ES-I3 (cell line): ENCODE results near the gene FASTKD2.
A peak's percentile ranks its signal among the peaks of the same experiment; 100 is the strongest.

Experiments used
- H3K36me3 ChIP-seq: 2 replicates; pipeline ENCODE4 v1.6.1; 2013; ENCODE audit warnings: mild to moderate bottlenecking, low read length, control low read depth, moderate library complexity; ENCODE audit not compliant: insufficient read depth
- H3K4me1 ChIP-seq: 2 replicates; pipeline ENCODE4 v1.6.1; 2013; ENCODE audit warnings: mild to moderate bottlenecking, control low read depth, low read length; ENCODE audit not compliant: insufficient read depth
- H3K9ac ChIP-seq: 2 replicates; pipeline ENCODE4 v1.6.1; 2013; ENCODE audit warnings: low read depth, mild to moderate bottlenecking, low read length, moderate library complexity
- H3K9me3 ChIP-seq: 2 replicates; pipeline ENCODE4 v1.6.1; 2013; ENCODE audit warnings: mild to moderate bottlenecking, low read length, moderate library complexity; ENCODE audit not compliant: control insufficient read depth, insufficient read depth

Gene FASTKD2

DNA sequence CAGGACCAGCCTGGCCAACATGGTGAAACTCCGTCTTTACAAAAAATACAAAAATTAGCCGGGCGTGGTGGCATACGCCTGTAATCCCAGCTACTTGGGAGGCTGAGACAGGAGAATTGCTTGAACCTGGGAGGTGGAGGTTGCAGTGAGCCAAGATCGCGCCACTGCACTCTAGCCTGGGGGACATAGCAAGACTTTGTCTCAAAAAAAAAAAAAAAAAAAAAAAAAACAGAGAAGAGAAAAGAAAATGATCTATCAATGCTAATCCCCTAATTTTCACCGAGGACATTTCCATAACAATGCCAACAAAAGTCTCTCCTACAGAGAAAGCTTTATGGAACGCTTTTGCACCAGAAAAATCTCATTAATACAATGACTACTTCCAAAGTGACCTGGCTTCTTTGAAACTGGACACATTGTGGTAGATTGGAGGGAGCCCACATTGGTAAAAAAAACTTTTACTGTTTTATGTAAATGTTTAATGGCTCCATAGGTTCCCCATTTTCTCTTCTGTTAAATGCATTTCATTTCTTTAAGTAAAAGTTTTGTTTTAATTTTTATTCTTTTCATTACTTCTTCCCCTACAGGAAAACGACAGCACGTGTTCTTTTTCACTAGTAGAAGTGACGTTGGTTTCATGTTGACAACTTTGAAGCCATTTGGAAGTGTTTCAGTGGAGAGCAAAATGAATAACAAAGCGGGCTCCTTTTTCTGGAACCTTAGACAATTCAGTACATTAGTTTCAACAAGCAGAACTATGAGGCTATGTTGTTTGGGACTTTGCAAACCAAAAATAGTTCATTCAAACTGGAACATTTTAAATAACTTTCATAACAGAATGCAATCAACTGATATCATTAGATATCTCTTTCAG is 888 bp downstream of the FASTKD2 start:
- Histone ChIP-seq H3K9ac (peak overlapping the region; percentile 95), H3K36me3 (peaks cover 3% of the 10 kb centered on the region; the same call in 1 of the 2 replicates), H3K4me1 (no peaks in the 10 kb centered on the region), H3K9me3 (no peaks in the 10 kb centered on the region)

DNA sequence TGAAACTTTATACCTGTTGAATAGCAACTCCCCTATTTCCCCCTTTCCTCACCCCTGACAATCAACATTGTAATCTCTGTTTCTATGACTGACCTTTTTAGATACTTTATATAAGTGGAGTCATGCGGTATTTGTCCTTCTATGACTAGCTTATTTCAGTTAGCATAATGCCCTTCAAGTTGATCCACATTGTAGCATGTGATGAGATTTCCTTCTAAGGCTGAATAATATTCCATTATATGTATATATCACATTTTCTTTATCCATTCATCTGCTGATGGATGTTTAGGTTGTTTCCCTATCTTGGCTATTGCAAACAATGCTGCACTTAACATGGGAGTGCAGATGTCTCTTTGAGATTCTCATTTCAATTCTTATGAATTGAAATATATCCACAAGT is 9.5 kb downstream of the FASTKD2 start:
- no peaks in the 10 kb centered on the region; the same call in none of the 2 replicates for H3K9me3 ChIP-seq
- peaks cover 4% of the 10 kb centered on the region; the same call in 1 of the 2 replicates for H3K36me3 ChIP-seq
- H3K9ac ChIP-seq: no peak overlapping the region
- H3K4me1 ChIP-seq: no peaks in the 10 kb centered on the region

GRCh38 chr2:206776432-206776831 is 11.0 kb downstream of the FASTKD2 start:
- no peaks in the 10 kb centered on the region; the same call in none of the 2 replicates for H3K9me3 ChIP-seq
- H3K9ac ChIP-seq: no peak overlapping the region
- H3K36me3 ChIP-seq: peaks cover 3% of the 10 kb centered on the region; the same call in 1 of the 2 replicates
- H3K4me1 ChIP-seq: no peaks in the 10 kb centered on the region

- Histone ChIP-seq H3K9me3 (no peaks in the 10 kb centered on the region; the same call in 1 of the 2 replicates), H3K36me3 (0 out of 2 replicates have a peak, but pooled peaks cover 9% of the 10 kb centered on the region), H3K4me1 (no peaks in the 10 kb centered on the region), H3K9ac (no peak overlapping the region)
These were observed 15.3 kb downstream of the FASTKD2 start for GRCh38 chr2:206780671-206781070.

DNA sequence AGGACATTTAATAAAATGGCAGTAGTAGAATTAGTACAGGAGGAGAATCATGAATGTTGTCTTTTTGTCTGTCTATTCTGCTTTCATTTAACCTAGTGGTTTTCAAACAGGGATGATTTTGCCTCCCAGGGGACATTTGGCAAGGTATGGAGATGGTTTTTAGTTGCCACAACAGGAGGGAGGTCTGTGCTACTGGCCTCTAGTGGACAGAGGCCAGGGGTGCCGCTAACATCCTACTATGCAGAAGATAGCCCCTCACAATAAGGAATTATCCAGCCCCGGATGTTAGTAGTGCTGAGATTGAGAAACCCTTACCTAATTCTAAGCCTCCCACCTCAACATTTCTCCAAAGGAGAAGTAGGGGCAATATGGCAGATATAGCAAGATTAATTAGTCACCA is 18.3 kb downstream of the FASTKD2 start:
- Histone ChIP-seq H3K36me3 (peaks cover 24% of the 10 kb centered on the region), H3K9me3 (no peaks in the 10 kb centered on the region), H3K9ac (no peak overlapping the region), H3K4me1 (no peaks in the 10 kb centered on the region)

GRCh38 chr2:206784559-206785353 is 19.4 kb downstream of the FASTKD2 start:
- no peak overlapping the region for H3K9ac ChIP-seq
- H3K36me3 ChIP-seq: peaks cover 28% of the 10 kb centered on the region
- no peaks in the 10 kb centered on the region for H3K4me1 ChIP-seq
- H3K9me3 ChIP-seq: no peaks in the 10 kb centered on the region

DNA sequence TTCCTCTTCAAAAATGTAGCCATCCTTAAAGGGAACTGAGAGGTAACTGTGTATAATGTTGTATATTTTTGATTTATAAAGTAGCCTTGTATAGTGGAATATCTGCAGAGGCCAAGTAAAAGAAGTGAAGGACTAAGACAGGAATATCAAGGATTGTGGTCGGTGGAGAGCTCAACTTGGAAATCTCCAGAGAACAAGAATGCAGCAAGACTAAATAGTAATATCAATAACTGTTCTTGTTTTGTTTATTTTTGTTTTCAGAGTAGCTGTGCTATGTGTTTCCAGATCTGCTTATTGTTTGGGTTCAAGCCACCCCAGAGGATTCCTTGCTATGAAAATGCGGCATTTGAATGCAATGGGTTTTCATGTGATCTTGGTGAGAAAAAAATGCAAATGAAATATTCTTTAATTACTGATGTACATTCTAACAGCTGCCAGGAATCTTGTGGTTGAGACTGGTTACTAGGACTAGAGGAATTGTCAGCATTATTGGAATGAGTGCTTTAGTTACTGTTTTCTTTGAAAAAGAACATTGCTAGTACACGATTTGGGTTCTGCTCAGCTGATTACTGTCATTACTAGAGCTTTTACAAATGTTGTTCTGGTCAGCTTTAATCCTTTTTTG is 25.0 kb downstream of the FASTKD2 start:
- no peaks in the 10 kb centered on the region for H3K4me1 ChIP-seq
- H3K9me3 ChIP-seq: no peaks in the 10 kb centered on the region
- H3K9ac ChIP-seq: no peak overlapping the region
- peaks cover 22% of the 10 kb centered on the region for H3K36me3 ChIP-seq

DNA sequence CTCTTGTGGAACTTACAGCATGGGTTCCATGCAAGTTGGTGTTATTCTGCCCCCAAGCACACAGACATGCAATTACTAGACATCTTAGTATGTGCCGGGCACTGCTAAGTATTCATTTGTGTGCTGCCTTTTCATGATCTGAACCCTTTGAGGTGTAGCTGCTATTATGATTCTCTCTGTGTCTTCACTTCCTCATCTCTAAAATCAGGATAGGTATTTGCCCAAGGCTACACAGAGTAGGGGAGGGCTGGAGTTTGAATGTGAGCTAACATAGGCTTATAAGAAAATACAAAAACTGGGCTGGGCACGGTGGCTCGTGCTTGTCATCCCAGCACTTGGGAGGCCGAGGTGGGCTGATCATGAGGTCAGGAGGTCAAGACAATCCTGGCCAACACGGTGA is 27.2 kb downstream of the FASTKD2 start:
- Histone ChIP-seq H3K9me3 (no peaks in the 10 kb centered on the region), H3K36me3 (peaks cover 15% of the 10 kb centered on the region), H3K9ac (no peak overlapping the region), H3K4me1 (no peaks in the 10 kb centered on the region)

DNA sequence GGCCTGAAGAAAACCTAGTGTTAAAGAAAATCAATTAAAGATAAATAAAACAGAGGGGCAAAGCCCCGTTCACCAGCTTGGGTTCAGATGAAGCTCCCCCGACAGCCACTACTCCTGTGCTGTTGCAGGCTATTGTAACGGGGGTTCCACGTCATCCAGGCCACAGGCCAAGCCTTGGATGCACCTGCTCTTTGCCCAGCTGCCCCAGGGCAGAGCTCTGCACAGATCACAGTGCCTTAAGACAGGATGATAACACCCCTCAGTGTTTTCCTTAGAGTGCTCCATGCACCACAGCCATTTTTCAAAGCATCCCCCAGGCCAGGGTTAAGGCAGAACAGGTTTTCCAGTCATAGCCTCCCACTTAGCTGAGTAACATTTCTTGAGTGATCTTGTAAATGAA is 32.0 kb downstream of the FASTKD2 start:
- H3K4me1 ChIP-seq: peaks cover 23% of the 10 kb centered on the region
- H3K36me3 ChIP-seq: no peaks in the 10 kb centered on the region; the same call in 1 of the 2 replicates
- no peaks in the 10 kb centered on the region for H3K9me3 ChIP-seq
- H3K9ac ChIP-seq: no peak overlapping the region

DNA sequence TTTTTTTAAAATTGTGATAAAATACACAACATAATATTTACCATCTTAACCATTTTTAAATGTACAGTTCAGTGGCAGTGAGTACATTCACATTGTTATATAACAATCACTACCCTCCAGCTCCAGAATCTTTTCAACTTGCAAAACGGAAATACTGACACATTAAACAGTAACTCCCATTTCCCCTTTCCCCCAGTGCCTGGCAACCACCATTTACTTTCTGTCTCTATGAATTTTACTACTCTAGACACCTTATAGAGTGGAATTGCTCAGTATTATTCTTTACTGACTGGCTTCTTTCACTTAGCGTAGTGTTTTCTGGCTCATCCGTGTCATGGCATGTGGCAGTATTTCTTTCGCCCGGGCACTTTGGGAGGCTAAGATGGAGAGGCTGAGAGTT is 32.6 kb downstream of the FASTKD2 start:
- H3K36me3 ChIP-seq: no peaks in the 10 kb centered on the region; the same call in 1 of the 2 replicates
- H3K9me3 ChIP-seq: no peaks in the 10 kb centered on the region
- H3K9ac ChIP-seq: no peak overlapping the region
- H3K4me1 ChIP-seq: peaks cover 28% of the 10 kb centered on the region

GRCh38 chr2:206799083-206799482 is 33.7 kb downstream of the FASTKD2 start:
- Histone ChIP-seq H3K9ac (no peak overlapping the region), H3K4me1 (peaks cover 35% of the 10 kb centered on the region), H3K36me3 (no peaks in the 10 kb centered on the region; the same call in 1 of the 2 replicates), H3K9me3 (no peaks in the 10 kb centered on the region)

GRCh38 chr2:206800506-206801417 is 35.4 kb downstream of the FASTKD2 start:
- H3K9me3 ChIP-seq: no peaks in the 10 kb centered on the region
- peaks cover 43% of the 10 kb centered on the region for H3K4me1 ChIP-seq
- no peak overlapping the region; the same call in 1 of the 2 replicates for H3K9ac ChIP-seq
- H3K36me3 ChIP-seq: peaks cover 4% of the 10 kb centered on the region; the same call in 1 of the 2 replicates

- no peaks in the 10 kb centered on the region for H3K9me3 ChIP-seq
- H3K9ac ChIP-seq: no peak overlapping the region
- peaks cover 51% of the 10 kb centered on the region for H3K4me1 ChIP-seq
- H3K36me3 ChIP-seq: peaks cover 11% of the 10 kb centered on the region
These were observed 36.2 kb downstream of the FASTKD2 start for GRCh38 chr2:206801418-206802189.
